ENCODE data around the gene PCSK6. TPM values are rescaled to one million over a fixed set of nuclear protein-coding genes. Genes with fewer than 3 reads are reported as not detected.

Gene PCSK6
- polyA plus RNA-seq, 1 experiment: 0.29 TPM

- CTCF ChIA-PET: no interaction called here
- no peak overlapping the region for H3K4me3 ChIP-seq (ENCODE audit: low read depth, low read length)
- POLR2A ChIA-PET: no interaction called here
- H3K27me3 ChIP-seq (ENCODE audit: control insufficient read depth, insufficient read depth, low read length): peaks cover 4% of the 10 kb centered on the region; the same call in 1 of the 2 replicates
- H3K36me3 ChIP-seq (ENCODE audit: control insufficient read depth, insufficient read depth, low read length): no peaks in the 10 kb centered on the region
- TF ChIP-seq CTCF (IDR thresholded peaks at IDR 0.05; ENCODE audit: insufficient read depth, low read depth, low read length): no peak
- no peak for DNase-seq (ENCODE audit: low read depth)
These were observed 12.8 kb downstream of the PCSK6 start for GRCh38 chr15:101476756-101477155.

GRCh38 chr15:101474983-101475382 lies 14.5 kb downstream of the PCSK6 start:
- no peak for TF ChIP-seq CTCF (IDR thresholded peaks at IDR 0.05; ENCODE audit: insufficient read depth, low read depth, low read length)
- no peak for DNase-seq (ENCODE audit: low read depth)

GRCh38 chr15:101474233-101474632 lies 15.3 kb downstream of the PCSK6 start:
- CTCF ChIA-PET: no interaction called here
- no peaks in the 10 kb centered on the region for H3K36me3 ChIP-seq (ENCODE audit: control insufficient read depth, insufficient read depth, low read length)
- POLR2A ChIA-PET: no interaction called here
- no peak overlapping the region for H3K4me3 ChIP-seq (ENCODE audit: low read depth, low read length)
- H3K27me3 ChIP-seq (ENCODE audit: control insufficient read depth, insufficient read depth, low read length): peaks cover 7% of the 10 kb centered on the region
- DNase-seq (ENCODE audit: low read depth): no peak
- no peak for TF ChIP-seq CTCF (IDR thresholded peaks at IDR 0.05; ENCODE audit: insufficient read depth, low read depth, low read length)

More at GRCh38 chr15:101474983-101475382, 14.5 kb downstream of the PCSK6 start:
- H3K4me3 ChIP-seq (ENCODE audit: low read depth, low read length): no peak overlapping the region
- ChIA-PET CTCF (no interaction called here), POLR2A (no interaction called here)
- peaks cover 7% of the 10 kb centered on the region for H3K27me3 ChIP-seq (ENCODE audit: control insufficient read depth, insufficient read depth, low read length)
- H3K36me3 ChIP-seq (ENCODE audit: control insufficient read depth, insufficient read depth, low read length): no peaks in the 10 kb centered on the region

GRCh38 chr15:101472033-101472432 lies 17.5 kb downstream of the PCSK6 start:
- ChIA-PET CTCF (no interaction called here), POLR2A (no interaction called here)
- no peak overlapping the region for H3K4me3 ChIP-seq (ENCODE audit: low read depth, low read length)
- no peaks in the 10 kb centered on the region for H3K36me3 ChIP-seq (ENCODE audit: control insufficient read depth, insufficient read depth, low read length)
- DNase-seq (ENCODE audit: low read depth): no peak
- H3K27me3 ChIP-seq (ENCODE audit: control insufficient read depth, insufficient read depth, low read length): peaks cover 10% of the 10 kb centered on the region
- no peak for TF ChIP-seq CTCF (IDR thresholded peaks at IDR 0.05; ENCODE audit: insufficient read depth, low read depth, low read length)

GRCh38 chr15:101470548-101471239 lies 18.8 kb downstream of the PCSK6 start:
- Histone ChIP-seq H3K4me3 (ENCODE audit: low read depth, low read length) (no peak overlapping the region), H3K36me3 (ENCODE audit: control insufficient read depth, insufficient read depth, low read length) (no peaks in the 10 kb centered on the region), H3K27me3 (ENCODE audit: control insufficient read depth, insufficient read depth, low read length) (peaks cover 12% of the 10 kb centered on the region)
- TF ChIP-seq CTCF (IDR thresholded peaks at IDR 0.05; ENCODE audit: insufficient read depth, low read depth, low read length): no peak
- CTCF ChIA-PET: interaction anchor here (1.5 kb wide), 1 partner anchor 12 kb away, joined by 4 read pairs; no protein-coding TSS in a partner anchor
- POLR2A ChIA-PET: no interaction called here
- no peak for DNase-seq (ENCODE audit: low read depth)

Data from BJ (cell line).